IMR-90 (cell line): ENCODE measurements around the gene PRKCH.

Source experiments
- BHLHE40 ChIP-seq: fragments of 150-350 bp; IDR thresholded peaks from 2 replicates; pipeline ENCODE4 v1.6.1; 2016; ENCODE audit warnings: mild to moderate bottlenecking, low read depth, low read length
- CEBPB ChIP-seq: IDR thresholded peaks from 2 replicates; pipeline ENCODE4 v1.6.1; 2012; ENCODE audit warnings: low read depth, low read length, improper control_type of control experiment
- ELK1 ChIP-seq: fragments of 150-350 bp; IDR thresholded peaks from 2 replicates; pipeline ENCODE4 v1.6.1; 2016; ENCODE audit warnings: low read depth, mild to moderate bottlenecking, low read length, moderate library complexity, borderline replicate concordance
- FOS ChIP-seq: fragments of 150-350 bp; IDR thresholded peaks from 2 replicates; pipeline ENCODE4 v1.6.1; 2016; ENCODE audit warnings: low read depth, low read length
- POLR2A ChIP-seq: IDR thresholded peaks from 2 replicates; pipeline ENCODE4 v1.6.1; 2012; ENCODE audit warnings: mild to moderate bottlenecking, low read depth, low read length
- RCOR1 ChIP-seq: IDR thresholded peaks from 2 replicates; pipeline ENCODE4 v1.6.1; 2012; ENCODE audit warnings: mild to moderate bottlenecking, low read length, improper control_type of control experiment; ENCODE audit not compliant: insufficient replicate concordance
- SMC3 ChIP-seq: fragments of 150-350 bp; IDR thresholded peaks from 2 replicates; pipeline ENCODE4 v1.6.1; 2016; ENCODE audit warnings: low read depth, mild to moderate bottlenecking, antibody characterized with exemption, low read length, moderate library complexity
- USF2 ChIP-seq: fragments of 150-350 bp; IDR thresholded peaks from 2 replicates; pipeline ENCODE4 v1.6.1; 2017; ENCODE audit warnings: mild to moderate bottlenecking, antibody characterized with exemption, low read length, low read depth
- TF ChIP-seq, protein P1 (sequence below): conservative IDR thresholded peaks from 2 replicates; pipeline ENCODE4 v1.5.1; 2012; ENCODE audit warnings: mild to moderate bottlenecking, low read depth, low read length, improper control_type of control experiment

- TF ChIP-seq POLR2A = no peak
- TF ChIP-seq, protein P1, sequence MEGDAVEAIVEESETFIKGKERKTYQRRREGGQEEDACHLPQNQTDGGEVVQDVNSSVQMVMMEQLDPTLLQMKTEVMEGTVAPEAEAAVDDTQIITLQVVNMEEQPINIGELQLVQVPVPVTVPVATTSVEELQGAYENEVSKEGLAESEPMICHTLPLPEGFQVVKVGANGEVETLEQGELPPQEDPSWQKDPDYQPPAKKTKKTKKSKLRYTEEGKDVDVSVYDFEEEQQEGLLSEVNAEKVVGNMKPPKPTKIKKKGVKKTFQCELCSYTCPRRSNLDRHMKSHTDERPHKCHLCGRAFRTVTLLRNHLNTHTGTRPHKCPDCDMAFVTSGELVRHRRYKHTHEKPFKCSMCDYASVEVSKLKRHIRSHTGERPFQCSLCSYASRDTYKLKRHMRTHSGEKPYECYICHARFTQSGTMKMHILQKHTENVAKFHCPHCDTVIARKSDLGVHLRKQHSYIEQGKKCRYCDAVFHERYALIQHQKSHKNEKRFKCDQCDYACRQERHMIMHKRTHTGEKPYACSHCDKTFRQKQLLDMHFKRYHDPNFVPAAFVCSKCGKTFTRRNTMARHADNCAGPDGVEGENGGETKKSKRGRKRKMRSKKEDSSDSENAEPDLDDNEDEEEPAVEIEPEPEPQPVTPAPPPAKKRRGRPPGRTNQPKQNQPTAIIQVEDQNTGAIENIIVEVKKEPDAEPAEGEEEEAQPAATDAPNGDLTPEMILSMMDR = no peak
- TF ChIP-seq ELK1 = no peak
- no peak for TF ChIP-seq CEBPB
- no peak for TF ChIP-seq USF2
- TF ChIP-seq RCOR1 = no peak
- no peak for TF ChIP-seq BHLHE40
- no peak for TF ChIP-seq SMC3
- TF ChIP-seq FOS = no peak
Measured at GRCh38 chr14:61565181-61565580, 243.8 kb downstream of the PRKCH start.
